Retinal pigment epithelial cell (primary cell): Measurements from ENCODE around the gene RUFY1.
"Not testable (repeated sequence)": the region's sequence is repeated elsewhere in the genome, so short reads cannot be mapped to it uniquely, and the experiment has no call there.

Experiments used
- DNase-seq: peaks from one replicate; pipeline ENCODE4 v3.0.0-alpha.2; 2010; ENCODE audit warnings: low read depth
- H3K4me3 ChIP-seq: 2 replicates; pipeline ENCODE4 v1.5.1; 2011; ENCODE audit warnings: mild to moderate bottlenecking, low read length, control low read depth, moderate library complexity
- TF ChIP-seq, protein P1 (sequence below): conservative IDR thresholded peaks from 2 replicates; pipeline ENCODE4 v1.5.1; 2011; ENCODE audit warnings: low read depth, low read length, control low read depth, inconsistent platforms

The RUFY1 gene

DNA sequence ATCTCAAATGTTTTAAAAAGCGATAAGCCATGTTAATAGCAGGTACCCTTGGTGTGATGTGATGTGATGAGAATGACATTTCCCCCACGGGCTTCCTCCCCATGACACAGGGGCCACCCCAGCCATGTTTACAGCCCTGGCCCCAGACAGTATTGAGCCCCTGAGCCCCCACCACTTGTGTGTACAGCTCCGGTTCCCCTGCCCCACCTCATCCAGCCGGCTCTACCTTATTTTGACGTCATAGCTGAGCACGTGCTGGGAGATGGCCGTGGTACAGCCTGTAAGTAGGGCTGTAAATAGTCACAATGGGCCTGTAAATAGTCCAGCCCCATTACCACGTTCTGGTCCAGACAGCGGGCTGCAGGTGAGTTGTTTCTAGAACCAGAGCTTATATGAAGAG, 98.1 kb downstream of the RUFY1 start:
- H3K4me3 ChIP-seq = no peak overlapping the region

DNA sequence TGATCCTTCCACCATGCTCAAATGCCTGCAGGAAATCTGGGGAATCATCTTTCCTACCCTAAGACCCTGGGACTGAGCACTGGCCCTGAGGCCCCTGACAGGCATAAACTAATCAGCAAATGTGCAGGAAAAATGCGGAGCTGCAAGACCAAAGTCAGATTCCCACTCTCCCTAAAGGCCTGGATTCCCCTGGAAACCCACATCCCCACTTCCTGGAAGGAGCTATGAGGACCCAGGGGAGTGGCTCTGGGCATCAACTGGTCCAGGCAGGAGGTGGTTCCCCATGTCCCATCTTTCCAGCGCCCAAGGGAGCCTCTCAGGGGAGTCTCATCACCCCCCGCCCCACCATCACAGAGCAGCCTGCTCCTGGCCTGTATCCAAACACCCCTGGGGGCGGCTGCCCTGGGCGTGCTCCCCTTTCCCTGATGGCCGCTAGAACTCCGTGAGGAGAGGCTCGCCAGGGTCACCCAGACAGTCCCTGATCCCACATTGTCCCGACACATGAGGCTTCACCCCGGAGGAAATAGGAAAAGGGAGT, 98.9 kb downstream of the RUFY1 start:
- H3K4me3 ChIP-seq, DNase-seq: not testable (repeated sequence)

More for the DNA sequence above, 98.1 kb downstream of the RUFY1 start:
- TF ChIP-seq, protein P1, sequence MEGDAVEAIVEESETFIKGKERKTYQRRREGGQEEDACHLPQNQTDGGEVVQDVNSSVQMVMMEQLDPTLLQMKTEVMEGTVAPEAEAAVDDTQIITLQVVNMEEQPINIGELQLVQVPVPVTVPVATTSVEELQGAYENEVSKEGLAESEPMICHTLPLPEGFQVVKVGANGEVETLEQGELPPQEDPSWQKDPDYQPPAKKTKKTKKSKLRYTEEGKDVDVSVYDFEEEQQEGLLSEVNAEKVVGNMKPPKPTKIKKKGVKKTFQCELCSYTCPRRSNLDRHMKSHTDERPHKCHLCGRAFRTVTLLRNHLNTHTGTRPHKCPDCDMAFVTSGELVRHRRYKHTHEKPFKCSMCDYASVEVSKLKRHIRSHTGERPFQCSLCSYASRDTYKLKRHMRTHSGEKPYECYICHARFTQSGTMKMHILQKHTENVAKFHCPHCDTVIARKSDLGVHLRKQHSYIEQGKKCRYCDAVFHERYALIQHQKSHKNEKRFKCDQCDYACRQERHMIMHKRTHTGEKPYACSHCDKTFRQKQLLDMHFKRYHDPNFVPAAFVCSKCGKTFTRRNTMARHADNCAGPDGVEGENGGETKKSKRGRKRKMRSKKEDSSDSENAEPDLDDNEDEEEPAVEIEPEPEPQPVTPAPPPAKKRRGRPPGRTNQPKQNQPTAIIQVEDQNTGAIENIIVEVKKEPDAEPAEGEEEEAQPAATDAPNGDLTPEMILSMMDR = no peak
- no peak for DNase-seq

DNA sequence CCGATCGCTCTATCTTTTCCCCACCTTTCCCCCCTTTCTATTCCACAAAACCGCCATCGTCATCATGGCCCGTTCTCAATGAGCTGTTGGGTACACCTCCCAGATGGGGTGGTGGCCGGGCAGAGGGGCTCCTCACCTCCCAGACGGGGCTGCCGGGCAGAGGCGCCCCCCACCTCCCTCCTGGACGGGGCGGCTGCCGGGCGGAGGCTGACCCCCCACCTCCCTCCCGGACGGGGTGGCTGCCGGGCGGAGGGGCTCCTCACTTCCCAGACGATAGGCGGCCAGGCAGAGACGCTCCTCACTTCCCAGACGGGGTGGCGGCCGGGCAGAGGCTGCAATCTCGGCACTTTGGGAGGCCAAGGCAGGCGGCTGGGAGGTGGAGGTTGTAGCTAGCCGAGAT, 99.9 kb downstream of the RUFY1 start:
- not testable (repeated sequence) for H3K4me3 ChIP-seq, DNase-seq

DNA sequence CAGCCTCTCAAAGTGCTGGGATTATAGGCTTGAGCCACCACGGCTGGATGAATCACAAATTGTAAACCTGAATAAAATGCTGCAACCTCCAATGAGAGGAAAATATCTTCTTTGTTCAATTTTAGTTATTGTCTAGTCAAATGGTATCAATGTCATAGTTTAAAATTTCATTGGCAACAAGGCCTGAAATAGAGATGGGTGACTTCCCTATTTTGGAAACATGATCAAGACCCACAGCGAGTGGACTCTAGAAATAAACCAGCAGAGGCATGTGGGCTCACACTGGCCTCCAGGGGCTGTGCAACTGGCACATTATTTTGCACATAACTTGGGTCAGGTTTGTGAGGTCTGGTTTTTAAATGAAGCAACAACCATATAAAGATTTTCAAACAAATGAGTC, 102.8 kb downstream of the RUFY1 start:
- DNase-seq, H3K4me3 ChIP-seq: not testable (repeated sequence)

DNA sequence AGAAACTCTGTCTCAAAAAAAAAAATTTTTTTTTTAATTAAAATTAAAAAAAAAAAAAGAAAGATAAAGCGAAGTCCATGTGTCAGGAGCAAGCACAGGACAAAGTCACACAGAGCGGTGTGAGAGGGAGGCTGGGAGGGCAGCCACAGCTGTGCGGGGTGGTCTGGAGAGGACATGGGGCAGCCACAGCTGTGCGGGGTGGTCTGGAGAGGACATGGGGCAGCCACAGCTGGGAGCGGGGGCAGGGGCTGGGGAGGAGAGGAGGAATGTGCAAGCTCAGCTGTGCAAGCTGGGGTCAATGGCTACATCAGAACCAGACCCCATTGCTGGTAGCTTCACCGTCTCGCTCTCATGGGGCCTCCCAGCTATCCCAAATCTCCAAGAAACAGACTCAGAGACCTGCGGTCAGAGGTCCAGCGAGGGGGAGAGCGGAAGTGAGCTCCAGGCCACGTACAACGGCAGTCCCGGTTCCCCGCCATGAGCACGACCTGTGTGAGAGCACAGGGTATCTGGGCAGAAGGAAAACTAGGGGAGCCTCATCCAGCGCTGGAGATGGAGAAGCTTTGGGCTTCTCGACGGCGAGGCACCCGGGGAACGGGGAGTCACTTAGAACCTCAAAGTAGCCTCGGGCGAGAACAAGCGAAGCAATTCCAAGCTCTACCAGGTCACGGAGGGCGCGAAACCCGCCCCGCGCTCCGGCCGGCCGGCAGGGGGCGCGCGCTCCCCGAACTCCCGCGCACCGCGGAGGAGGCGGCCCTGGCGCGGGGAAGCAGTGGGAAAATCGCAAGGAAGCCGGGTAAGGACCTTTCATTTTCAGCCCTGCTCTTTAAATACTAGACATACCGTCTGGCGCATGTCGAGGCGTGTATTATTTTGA, 107.2 kb downstream of the RUFY1 start:
- H3K4me3 ChIP-seq, DNase-seq: not testable (repeated sequence)

DNA sequence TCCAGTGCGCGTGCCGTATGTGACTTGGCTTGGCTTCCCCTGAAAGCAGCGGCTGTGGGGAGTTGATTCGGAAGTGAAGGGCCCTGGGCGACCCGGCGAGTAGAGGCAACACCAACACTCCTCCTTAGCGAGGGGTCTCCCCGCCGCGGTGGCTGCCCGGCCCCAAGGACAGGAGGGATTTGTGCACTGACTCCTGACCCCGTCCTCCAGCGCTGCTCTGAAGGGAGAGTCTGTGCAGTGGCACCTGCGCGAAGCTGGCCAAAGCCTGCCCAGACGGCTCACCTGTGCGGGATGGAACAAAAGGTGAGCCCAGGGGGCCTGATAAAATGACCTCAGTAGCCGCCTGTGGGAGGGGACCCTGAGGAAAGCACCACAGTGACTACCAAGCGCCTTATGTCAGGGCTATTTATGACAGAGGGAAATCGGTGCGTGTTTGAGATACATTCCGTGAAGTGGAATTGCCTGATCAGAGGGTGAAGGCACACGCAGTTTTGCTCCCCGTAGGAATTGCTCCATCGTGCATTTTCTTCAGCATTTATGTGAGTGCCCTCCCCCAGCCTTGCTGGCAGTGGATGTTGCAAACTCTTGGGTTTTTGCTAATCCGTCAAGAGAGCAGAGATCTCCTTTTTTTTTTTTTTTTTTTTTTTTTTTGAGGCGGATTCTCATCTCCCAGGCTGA, 108.0 kb downstream of the RUFY1 start:
- peak overlapping the region; percentile 58 for H3K4me3 ChIP-seq
- peak; percentile 21 for DNase-seq
